RWPE1 (cell line): Measurements from ENCODE around the gene GRIN2A.

Source experiments
- CTCF ChIA-PET: fragments of 350-600 bp; sonication (Branson Sonifier 250); formaldehyde crosslinking; extraction: SDS; loops from one replicate; lab custom pipeline; 2021; lab: Yijun Ruan, JAX
- POLR2A ChIA-PET: fragments of 400-600 bp; formaldehyde crosslinking; extraction: SDS; loops from one replicate; lab custom pipeline; 2020; ENCODE audit warnings: antibody characterized with exemption; ENCODE audit not compliant: low non-redundant PET; lab: Yijun Ruan, JAX
- DNase-seq: peaks from one replicate; pipeline ENCODE4 v3.0.0; 2012; ENCODE audit warnings: low spot score
- H3K27ac ChIP-seq: fragments of 450-650 bp; 2 replicates; pipeline ENCODE4 v1.5.1; 2017
- TF ChIP-seq, protein P1 (sequence below): fragments of 450-650 bp; conservative IDR thresholded peaks from 2 replicates; pipeline ENCODE4 v1.5.1; 2017; ENCODE audit warnings: low read depth, mild to moderate bottlenecking

Gene GRIN2A

DNA sequence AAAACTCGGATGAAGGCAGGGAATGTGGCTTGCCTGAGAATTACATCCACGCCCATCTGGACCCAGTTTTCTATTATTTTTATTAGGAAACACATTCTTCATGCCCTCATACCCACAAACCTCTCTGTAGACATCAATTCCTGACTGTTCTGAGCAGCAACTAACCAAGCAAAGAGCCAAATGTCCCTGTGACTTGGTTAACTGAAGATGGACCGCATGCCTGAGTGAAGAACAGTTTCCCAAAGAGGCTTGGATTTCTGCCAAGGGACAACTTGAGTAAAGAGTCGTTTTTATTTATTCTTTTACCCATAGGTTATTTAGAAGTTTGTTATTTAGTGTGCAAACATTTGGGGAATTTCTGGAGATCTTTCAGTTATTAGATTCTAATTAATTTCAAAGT lies 259.8 kb downstream of the GRIN2A start:
- TF ChIP-seq, protein P1, sequence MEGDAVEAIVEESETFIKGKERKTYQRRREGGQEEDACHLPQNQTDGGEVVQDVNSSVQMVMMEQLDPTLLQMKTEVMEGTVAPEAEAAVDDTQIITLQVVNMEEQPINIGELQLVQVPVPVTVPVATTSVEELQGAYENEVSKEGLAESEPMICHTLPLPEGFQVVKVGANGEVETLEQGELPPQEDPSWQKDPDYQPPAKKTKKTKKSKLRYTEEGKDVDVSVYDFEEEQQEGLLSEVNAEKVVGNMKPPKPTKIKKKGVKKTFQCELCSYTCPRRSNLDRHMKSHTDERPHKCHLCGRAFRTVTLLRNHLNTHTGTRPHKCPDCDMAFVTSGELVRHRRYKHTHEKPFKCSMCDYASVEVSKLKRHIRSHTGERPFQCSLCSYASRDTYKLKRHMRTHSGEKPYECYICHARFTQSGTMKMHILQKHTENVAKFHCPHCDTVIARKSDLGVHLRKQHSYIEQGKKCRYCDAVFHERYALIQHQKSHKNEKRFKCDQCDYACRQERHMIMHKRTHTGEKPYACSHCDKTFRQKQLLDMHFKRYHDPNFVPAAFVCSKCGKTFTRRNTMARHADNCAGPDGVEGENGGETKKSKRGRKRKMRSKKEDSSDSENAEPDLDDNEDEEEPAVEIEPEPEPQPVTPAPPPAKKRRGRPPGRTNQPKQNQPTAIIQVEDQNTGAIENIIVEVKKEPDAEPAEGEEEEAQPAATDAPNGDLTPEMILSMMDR = no peak
- POLR2A ChIA-PET = no interaction called here
- H3K27ac ChIP-seq = no peak overlapping the region
- CTCF ChIA-PET = no interaction called here
- no peak for DNase-seq

DNA sequence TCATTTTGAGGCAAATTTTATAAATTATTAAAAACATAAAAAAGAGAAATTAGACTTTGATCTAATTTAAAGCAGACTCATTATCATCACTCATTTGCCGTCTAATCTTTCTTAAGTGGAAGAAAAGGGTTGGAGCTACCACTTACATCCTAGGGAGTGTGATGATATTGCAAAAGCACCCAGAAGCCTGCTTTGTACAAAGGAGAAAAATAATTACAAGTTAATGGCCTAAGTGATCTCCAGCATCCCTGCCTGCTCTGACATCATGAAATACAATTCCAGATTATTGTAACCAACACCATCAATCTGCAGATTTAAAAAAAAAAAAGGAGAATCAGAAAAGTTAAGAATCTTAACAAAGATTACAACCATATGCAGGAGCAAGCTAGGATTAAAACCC lies 260.2 kb downstream of the GRIN2A start:
- TF ChIP-seq, protein P1 = no peak
- no peak for DNase-seq
- ChIA-PET CTCF (no interaction called here), POLR2A (no interaction called here)
- no peak overlapping the region for H3K27ac ChIP-seq

DNA sequence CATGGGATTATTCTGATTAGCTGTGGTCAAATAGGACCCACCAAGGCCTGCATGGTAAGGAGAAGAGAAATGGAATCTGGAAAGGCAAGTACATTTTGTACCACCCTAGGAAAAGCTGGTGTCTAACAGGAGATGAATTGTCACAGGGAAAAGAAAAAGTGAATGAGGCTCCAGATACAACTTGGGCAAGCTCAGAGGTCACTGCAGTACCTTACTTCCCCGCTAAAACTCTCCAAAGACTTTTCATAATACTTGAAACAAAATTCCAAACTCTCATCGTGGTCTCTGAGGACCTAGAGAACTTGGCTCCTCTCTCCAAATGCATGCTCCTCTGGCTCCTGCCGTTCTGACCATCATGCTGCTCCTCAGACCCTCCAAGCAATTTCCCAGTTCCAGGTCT lies 262.8 kb downstream of the GRIN2A start:
- DNase-seq = no peak
- no peak overlapping the region for H3K27ac ChIP-seq
- ChIA-PET POLR2A (no interaction called here), CTCF (no interaction called here)
- TF ChIP-seq, protein P1 = no peak

GRCh38 chr16:9917691-9918090 lies 264.5 kb downstream of the GRIN2A start:
- DNase-seq = no peak
- no peak overlapping the region for H3K27ac ChIP-seq
- POLR2A ChIA-PET = no interaction called here
- TF ChIP-seq, protein P1 = no peak
- CTCF ChIA-PET = no interaction called here

DNA sequence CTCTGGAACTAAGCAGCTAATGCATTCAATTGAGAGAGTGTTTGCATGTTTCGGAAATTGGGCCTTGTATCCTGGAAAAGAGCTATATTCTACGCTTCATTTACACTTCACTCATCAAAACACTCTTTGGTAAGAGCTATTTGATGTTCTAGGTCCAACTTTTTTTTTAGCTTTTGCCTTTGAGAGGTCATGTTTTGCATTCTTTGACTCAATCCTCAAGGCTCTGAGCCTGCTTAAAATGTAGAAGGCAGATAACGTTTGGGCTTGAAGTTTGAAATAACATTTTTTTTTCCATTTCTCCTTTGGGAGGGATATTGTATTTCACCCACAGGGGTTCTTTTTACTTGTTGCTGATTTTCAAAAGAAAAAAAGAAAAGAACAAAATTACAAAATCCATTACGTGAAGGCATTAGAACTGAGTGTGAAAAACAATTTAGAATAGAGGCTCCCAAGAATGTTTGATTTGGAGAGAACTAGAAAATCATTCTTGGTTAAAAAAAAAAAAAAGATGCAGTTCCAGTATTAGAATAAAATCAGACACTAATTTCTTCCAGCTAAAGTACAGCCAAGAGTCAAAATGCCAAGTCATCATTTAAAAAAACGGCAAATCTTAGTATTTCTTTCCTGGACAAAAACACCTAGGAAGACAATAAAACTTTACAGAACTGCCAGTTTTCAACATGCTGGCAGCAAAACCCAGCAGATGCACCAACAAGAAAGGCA lies 268.5 kb downstream of the GRIN2A start:
- DNase-seq = no peak
- ChIA-PET CTCF (interaction anchor here (0.5 kb wide), 1 partner anchor 158 kb away, joined by 4 read pairs; no protein-coding TSS in a partner anchor), POLR2A (no interaction called here)
- no peak overlapping the region for H3K27ac ChIP-seq
- TF ChIP-seq, protein P1 = no peak

DNA sequence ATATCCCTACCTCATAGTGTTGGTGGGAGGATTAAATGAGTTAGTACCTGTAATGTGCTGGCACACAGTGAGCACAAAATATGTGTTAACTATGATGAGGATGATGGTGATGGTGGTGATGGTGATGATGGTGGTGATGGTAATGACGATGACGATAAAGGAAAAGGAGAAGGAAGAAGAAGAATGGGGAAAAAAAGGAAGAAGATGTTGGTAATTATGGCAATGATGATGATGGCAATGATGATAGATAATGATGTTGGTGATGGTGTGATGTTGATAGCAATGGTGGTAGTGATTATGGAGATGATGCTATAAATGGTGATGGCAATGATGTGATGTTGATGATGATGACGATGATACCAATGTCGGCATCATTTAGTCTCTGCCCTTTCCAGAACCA lies 270.2 kb downstream of the GRIN2A start:
- no peak overlapping the region for H3K27ac ChIP-seq
- ChIA-PET POLR2A (no interaction called here), CTCF (no interaction called here)
- TF ChIP-seq, protein P1 = no peak
- DNase-seq = no peak
